K562 (cell line): Measurements from ENCODE around the gene GLE1. TPM values are rescaled to one million over a fixed set of nuclear protein-coding genes. Genes with fewer than 3 reads are reported as not detected.

ENCODE experiments used
- ATAC-seq: fragments of 200-7000 bp; cut with Tn5 transposase; 3 replicates; pipeline ENCODE4 v1.9.1; 2020; ENCODE audit warnings: moderate library complexity
- BruUV-seq: library from RNA; stranded (reverse); fragments of 400-500 nt; replicated peaks from 2 replicates; lab custom pipeline; 2021; lab: Mats Ljungman, UMichigan
- CTCF ChIA-PET: fragments of 300-600 bp; formaldehyde crosslinking; extraction: SDS; loops from one replicate; lab custom pipeline; 2021; ENCODE audit warnings: low intra/inter-chr PET ratio; lab: Yijun Ruan, JAX
- POLR2A ChIA-PET: fragments of 300-600, 350-650 bp; sonication (Branson Sonifier 250); formaldehyde crosslinking; extraction: SDS; loops from one replicate; lab custom pipeline; 2021; ENCODE audit warnings: antibody characterized with exemption, inconsistent platforms; lab: Yijun Ruan, JAX
- DNase-seq, 4 experiments: peaks; one replicate each; pipeline versions ENCODE4 v3.0.0 to v3.0.0-alpha.2; 2011 to 2018; ENCODE audit warnings: low spot score in 3 of 4, mixed read lengths in 3 of 4; ENCODE audit errors: extremely low read depth in 1 of 4
- FAIRE-seq: peaks from 2 replicates; lab custom pipeline; 2011; peaks lifted over from hg19 to GRCh38; lab: Jason Lieb, UNC
- H2AFZ ChIP-seq: 2 replicates; pipeline ENCODE4 v1.6.0; 2011; ENCODE audit warnings: low read depth, low read length, control low read depth, inconsistent platforms
- H3K27ac ChIP-seq: fragments of 200-600 bp; 3 replicates; pipeline ENCODE4 v1.8.0; 2011; ENCODE audit warnings: low read depth, mild to moderate bottlenecking, control low read depth, inconsistent platforms, low read length, moderate library complexity, mixed read lengths; ENCODE audit errors: extremely low read depth
- H3K27me3 ChIP-seq, 2 experiments: fragments of 300-600 bp in 1 of 2; 2 replicates in 1 of 2; 3 replicates in 1 of 2; pipeline versions ENCODE4 v1.6.0 to v1.8.0; 2011; ENCODE audit warnings: inconsistent platforms in 2 of 2, low read length in 2 of 2, mild to moderate bottlenecking in 1 of 2, mixed read lengths in 1 of 2, moderate library complexity in 1 of 2; ENCODE audit not compliant: control insufficient read depth in 2 of 2, insufficient read depth in 2 of 2
- H3K36me3 ChIP-seq: fragments of 300-600 bp; 3 replicates; pipeline ENCODE4 v1.8.0; 2011; ENCODE audit warnings: mild to moderate bottlenecking, low read length, inconsistent platforms; ENCODE audit not compliant: control insufficient read depth, insufficient read depth
- H3K4me1 ChIP-seq, 2 experiments: fragments of 200-600 bp in 1 of 2; replicated peaks in 1 of 2; 2 replicates in 1 of 2; 3 replicates in 1 of 2; pipeline versions ENCODE4 v1.5.1 to v1.8.0; 2011; ENCODE audit warnings: inconsistent platforms in 2 of 2, low read length in 2 of 2, mild to moderate bottlenecking in 1 of 2, mixed read lengths in 1 of 2, moderate library complexity in 1 of 2; ENCODE audit not compliant: control insufficient read depth in 2 of 2, insufficient read depth in 2 of 2
- H3K4me2 ChIP-seq: 2 replicates; pipeline ENCODE4 v1.6.1; 2011; ENCODE audit warnings: low read length, control low read depth, inconsistent platforms, mixed read lengths; ENCODE audit not compliant: insufficient read depth
- H3K4me3 ChIP-seq: fragments of 200-600 bp; sonication (generic), shearing (Covaris generic); 2 replicates; pipeline ENCODE4 v1.5.1; 2016; ENCODE audit warnings: control low read depth, inconsistent platforms
- H3K79me2 ChIP-seq: fragments of 200-600 bp; 3 replicates; pipeline ENCODE4 v1.8.0; 2011; ENCODE audit warnings: low read length, inconsistent platforms; ENCODE audit not compliant: control insufficient read depth, insufficient read depth
- H3K9ac ChIP-seq, 2 experiments: 2 replicates each; pipeline versions ENCODE4 v1.6.0 to v1.6.1; 2011; ENCODE audit warnings: low read depth in 2 of 2, low read length in 2 of 2, control low read depth in 1 of 2, inconsistent platforms in 1 of 2, mild to moderate bottlenecking in 1 of 2, mixed read lengths in 1 of 2; ENCODE audit not compliant: insufficient read depth in 1 of 2
- H3K9me1 ChIP-seq: one replicate; pipeline ENCODE4 v1.6.0; 2011; ENCODE audit warnings: inconsistent platforms, mild to moderate bottlenecking, low read length, moderate library complexity; ENCODE audit not compliant: control insufficient read depth, insufficient read depth
- H3K9me3 ChIP-seq: replicated peaks from 2 replicates; pipeline ENCODE4 v1.5.1; 2011; ENCODE audit warnings: low read depth, low read length, inconsistent platforms; ENCODE audit not compliant: control insufficient read depth, insufficient read depth
- H4K20me1 ChIP-seq: replicated peaks from 2 replicates; pipeline ENCODE4 v1.6.1; 2011; ENCODE audit warnings: low read length, inconsistent platforms, mixed read lengths; ENCODE audit not compliant: control insufficient read depth, insufficient read depth
- ARID1B ChIP-seq: fragments of 450-650 bp; IDR thresholded peaks from 2 replicates; pipeline ENCODE4 v1.6.1; 2016; ENCODE audit warnings: antibody characterized with exemption, mild to moderate bottlenecking, inconsistent platforms
- ARNT ChIP-seq, 2 experiments: fragments of 450-650 bp; IDR thresholded peaks; 2 replicates each; pipeline ENCODE4 v1.6.1; 2016; ENCODE audit warnings: mild to moderate bottlenecking in 1 of 2
- CEBPZ ChIP-seq: fragments of 150-350 bp; IDR thresholded peaks from 2 replicates; pipeline ENCODE4 v1.6.1; 2014; ENCODE audit warnings: low read depth, mild to moderate bottlenecking, low read length, borderline replicate concordance
- HCFC1 ChIP-seq: IDR thresholded peaks from 2 replicates; pipeline ENCODE4 v1.6.1; 2012; ENCODE audit warnings: low read depth, low read length, improper control_type of control experiment
- HDAC1 ChIP-seq, 2 experiments: fragments of 450-650 bp; IDR thresholded peaks; 2 replicates each; pipeline ENCODE4 v1.6.1; 2016 to 2017; ENCODE audit warnings: inconsistent platforms in 1 of 2, mild to moderate bottlenecking in 1 of 2, moderate library complexity in 1 of 2
- HES1 ChIP-seq: fragments of 450-650 bp; IDR thresholded peaks from 2 replicates; pipeline ENCODE4 v1.6.1; 2016; ENCODE audit warnings: low read depth, mild to moderate bottlenecking, moderate library complexity
- HIVEP1 ChIP-seq: fragments of 250-450 bp; sonication (Bioruptor Pico); IDR thresholded peaks from 2 replicates; pipeline ENCODE4 v1.4.0; 2020; ENCODE audit warnings: mild to moderate bottlenecking
- HMBOX1 ChIP-seq: sonication (generic); IDR thresholded peaks from 2 replicates; pipeline ENCODE4 v1.6.1; 2016
- MCM2 ChIP-seq: fragments of 450-650 bp; IDR thresholded peaks from 2 replicates; pipeline ENCODE4 v1.6.1; 2017; ENCODE audit warnings: low read depth, mild to moderate bottlenecking
- MCM3 ChIP-seq: fragments of 450-650 bp; IDR thresholded peaks from 2 replicates; pipeline ENCODE4 v1.6.1; 2016
- MEF2D ChIP-seq: conservative IDR thresholded peaks from 2 replicates; pipeline ENCODE4 v1.6.1; 2016; ENCODE audit warnings: low read depth, missing genetic modification characterization, missing compliant biosample characterization
- POLR2A ChIP-seq: fragments of 450-650 bp; conservative IDR thresholded peaks from 2 replicates; pipeline ENCODE4 v1.6.1; 2016
- PRMT5 ChIP-seq: sonication (generic); formaldehyde crosslinking; IDR thresholded peaks from 2 replicates; pipeline ENCODE4 v1.5.0; 2020; ENCODE audit warnings: missing genetic modification reagents
- RBM17 ChIP-seq: fragments of 200-400 bp; formaldehyde crosslinking; IDR thresholded peaks from 2 replicates; pipeline ENCODE4 v1.6.1; 2017; ENCODE audit warnings: low read depth, mild to moderate bottlenecking, low read length, borderline replicate concordance
- SRSF1 ChIP-seq: fragments of 200-400 bp; formaldehyde crosslinking; IDR thresholded peaks from 2 replicates; pipeline ENCODE4 v1.6.1; 2017; ENCODE audit warnings: mild to moderate bottlenecking, low read depth, low read length, moderate library complexity
- TRIM24 ChIP-seq, 2 experiments: fragments of 450-650 bp; IDR thresholded peaks; 2 replicates each; pipeline ENCODE4 v1.6.1; 2016
- ZNF253 ChIP-seq: fragments of 250-450 bp; sonication (Bioruptor Pico); conservative IDR thresholded peaks from 2 replicates; pipeline ENCODE4 v1.6.1; 2021; ENCODE audit warnings: mild to moderate bottlenecking
- ZNF280A ChIP-seq: fragments of 450-650 bp; IDR thresholded peaks from 2 replicates; pipeline ENCODE4 v1.6.1; 2018; ENCODE audit warnings: mild to moderate bottlenecking, low read depth; ENCODE audit not compliant: partially characterized antibody
- ZNF785 ChIP-seq: fragments of 250-450 bp; sonication (Bioruptor Pico); IDR thresholded peaks from 2 replicates; pipeline ENCODE4 v1.4.0; 2020; ENCODE audit warnings: mild to moderate bottlenecking
- ZSCAN32 ChIP-seq: fragments of 450-650 bp; formaldehyde crosslinking; IDR thresholded peaks from 2 replicates; pipeline ENCODE4 v1.4.0; 2020; ENCODE audit warnings: mild to moderate bottlenecking, moderate library complexity
- WGBS: fragments of 100-300 bp; shearing (Covaris generic); methylation state at CpG from one replicate; pipeline ENCODE4 v1.1.6; 2016; ENCODE audit warnings: low coverage, mixed read lengths; ENCODE audit not compliant: insufficient coverage; ENCODE audit errors: missing lambda C conversion rate; 5-methylcytosine and 5-hydroxymethylcytosine counted together
- in situ Hi-C: fragments of 300-500 bp; cut with MboI; formaldehyde crosslinking; loops from 4 replicates; pipeline ENCODE4 v1.15.0; 2018; ENCODE audit warnings: inconsistent platforms, mixed read lengths
- intact Hi-C: fragments of 100-400 bp; cut with micrococcal nuclease; formaldehyde crosslinking; loops from 2 replicates; pipeline ENCODE4 v1.14.2; 2022
- polyA plus RNA-seq, 8 experiments: library from polyadenylated mRNA; depleted of rRNA in 4 of 8; stranded (reverse) in 5 of 8; unstranded in 3 of 8; fragments of >200 nt; fragmentation: Nextera tagmentation in 2 of 8; fragmentation: Illumina TruSeq in 1 of 8; extraction: Ambion mirVana in 2 of 8; extraction: Trizol in 1 of 8; gene quantifications; 2 replicates each; pipeline versions ENCODE4 v1.2.1 to v1.2.3, GENCODE V29; 2011 to 2014; ENCODE audit warnings: inconsistent platforms in 1 of 8, missing spikeins in 1 of 8
- total RNA-seq, 7 experiments: library from RNA; depleted of rRNA in 6 of 7; stranded (reverse); fragments of >200 nt in 6 of 7; fragmentation: Illumina TruSeq in 2 of 7; extraction: Trizol in 2 of 7; gene quantifications; 2 replicates each; pipeline versions ENCODE4 v1.2.1 to v1.2.3, GENCODE V29; 2011 to 2021; ENCODE audit warnings: low replicate concordance in 1 of 7

Gene GLE1
- total and polyA plus RNA-seq, 9 of the 15 experiments (the other 6 are each of a cell fraction or from before 2014, with no cell fraction given) = 15.9 to 44.8 (median 37.6) TPM

- no peaks in the 10 kb centered on the region for H3K9me3 ChIP-seq
- no peak overlapping the region for H3K9ac ChIP-seq
- 0 out of 5 replicates have a peak, but pooled peaks cover 0 to 4% of the 10 kb centered on the region in 2 experiments for H3K27me3 ChIP-seq
- FAIRE-seq (no peak), ATAC-seq (no peak), DNase-seq (no peak)
- no TSS peak for BruUV-seq
- no peaks in the 10 kb centered on the region; the same call in 1 of the 2 replicates for H4K20me1 ChIP-seq
- ChIA-PET POLR2A (interaction anchor here (0.7 to 1.1 kb wide), 2 partner anchors 9 to 32 kb away, joined by 3 to 5 read pairs; no protein-coding TSS in a partner anchor), CTCF (no interaction called here)
- H2AFZ ChIP-seq = no peak overlapping the region
- no peaks in the 10 kb centered on the region for H3K4me1 ChIP-seq
- TF ChIP-seq HCFC1 = no peak
- no peak for TF ChIP-seq ZNF280A
- no peak for TF ChIP-seq MCM2
- no peak for TF ChIP-seq ZNF253 (CRISPR knock-in tag)
- TF ChIP-seq ARID1B = no peak
- no peak for TF ChIP-seq PRMT5 (CRISPR knock-in tag)
- TF ChIP-seq ZNF785 = no peak
- TF ChIP-seq SRSF1 = no peak
- no peak for TF ChIP-seq ARNT (IDR thresholded peaks at IDR 0.05)
- TF ChIP-seq HDAC1 (IDR thresholded peaks at IDR 0.05) = no peak
- TF ChIP-seq CEBPZ = no peak
- no peak for TF ChIP-seq ZSCAN32
- no peak for TF ChIP-seq RBM17
- TF ChIP-seq HMBOX1 = no peak
- TF ChIP-seq MCM3 = no peak
- TF ChIP-seq TRIM24 (IDR thresholded peaks at IDR 0.05) = no peak
- TF ChIP-seq MEF2D (tag) = no peak
- no peak for TF ChIP-seq HIVEP1 (CRISPR knock-in tag)
- TF ChIP-seq POLR2A = no peak
- TF ChIP-seq HES1 = no peak
- in situ Hi-C loops = no loop called here
- H3K4me2 ChIP-seq = no peak overlapping the region
- no peak overlapping the region for H3K27ac ChIP-seq
- H3K36me3 ChIP-seq = no peaks in the 10 kb centered on the region
- no peak overlapping the region for H3K4me3 ChIP-seq
- intact Hi-C loops = no loop called here
- no peaks in the 10 kb centered on the region for H3K9me1 ChIP-seq
- H3K79me2 ChIP-seq = no peaks in the 10 kb centered on the region
- 51% methylated on average over 2 of the region's 2 CpGs for WGBS
These were observed 71.4 kb downstream of the GLE1 start for GRCh38 chr9:128575916-128576315.
